Measurements from ENCODE around the gene SLC22A23.

The SLC22A23 gene

GRCh38 chr6:3444276-3445088 is 12.4 kb downstream of the SLC22A23 start:
- DNase-seq (ENCODE audit: low read depth in 1 of 2, low spot score in 1 of 2): no peak

- no peak for DNase-seq (ENCODE audit: low read depth in 1 of 2, low spot score in 1 of 2)
These were observed 13.7 kb downstream of the SLC22A23 start for GRCh38 chr6:3443221-3443515.

- DNase-seq (ENCODE audit: low read depth in 1 of 2, low spot score in 1 of 2): no peak
These were observed 14.2 kb downstream of the SLC22A23 start for GRCh38 chr6:3442431-3443220.

- DNase-seq (ENCODE audit: low read depth in 1 of 2, low spot score in 1 of 2): no peak
These were observed 15.9 kb downstream of the SLC22A23 start for GRCh38 chr6:3440911-3441310.

GRCh38 chr6:3439961-3440360 is 16.9 kb downstream of the SLC22A23 start:
- no peak for DNase-seq (ENCODE audit: low read depth in 1 of 2, low spot score in 1 of 2)

- DNase-seq (ENCODE audit: low read depth in 1 of 2, low spot score in 1 of 2): no peak
These were observed 18.4 kb downstream of the SLC22A23 start for GRCh38 chr6:3438190-3439167.

GRCh38 chr6:3433005-3433404 is 23.8 kb downstream of the SLC22A23 start:
- DNase-seq (ENCODE audit: low read depth in 1 of 2, low spot score in 1 of 2): no peak

- no peak for DNase-seq (ENCODE audit: low read depth in 1 of 2, low spot score in 1 of 2)
These were observed 24.4 kb downstream of the SLC22A23 start for GRCh38 chr6:3432416-3432815.

GRCh38 chr6:3431994-3432393 is 24.9 kb downstream of the SLC22A23 start:
- DNase-seq (ENCODE audit: low read depth in 1 of 2, low spot score in 1 of 2): no peak

- DNase-seq (ENCODE audit: low read depth in 1 of 2, low spot score in 1 of 2): no peak
These were observed 27.6 kb downstream of the SLC22A23 start for GRCh38 chr6:3429211-3429610.

GRCh38 chr6:3428700-3429099 is 28.1 kb downstream of the SLC22A23 start:
- no peak for DNase-seq (ENCODE audit: low read depth in 1 of 2, low spot score in 1 of 2)

- DNase-seq (ENCODE audit: low read depth in 1 of 2, low spot score in 1 of 2): no peak
These were observed 28.6 kb downstream of the SLC22A23 start for GRCh38 chr6:3428247-3428646.

- no peak for DNase-seq (ENCODE audit: low read depth in 1 of 2, low spot score in 1 of 2)
These were observed 29.2 kb downstream of the SLC22A23 start for GRCh38 chr6:3427687-3428085.

GRCh38 chr6:3426927-3427686 is 29.7 kb downstream of the SLC22A23 start:
- no peak for DNase-seq (ENCODE audit: low read depth in 1 of 2, low spot score in 1 of 2)

- no peak for DNase-seq (ENCODE audit: low read depth in 1 of 2, low spot score in 1 of 2)
These were observed 30.5 kb downstream of the SLC22A23 start for GRCh38 chr6:3426091-3426926.

GRCh38 chr6:3425574-3425973 is 31.3 kb downstream of the SLC22A23 start:
- no peak for DNase-seq (ENCODE audit: low read depth in 1 of 2, low spot score in 1 of 2)

GRCh38 chr6:3424185-3424927 is 32.5 kb downstream of the SLC22A23 start:
- no peak for DNase-seq (ENCODE audit: low read depth in 1 of 2, low spot score in 1 of 2)

GRCh38 chr6:3423439-3424184 is 33.2 kb downstream of the SLC22A23 start:
- DNase-seq (ENCODE audit: low read depth in 1 of 2, low spot score in 1 of 2): no peak
